Keratinocyte (primary cell): ENCODE measurements around the gene RING1. TPM values are rescaled to one million over a fixed set of nuclear protein-coding genes. Genes with fewer than 3 reads are reported as not detected.

Experiments
- DNase-seq: peaks from one replicate; pipeline ENCODE4 v3.0.0-alpha.2; 2011; ENCODE audit warnings: low read depth, missing footprints, low spot score
- FAIRE-seq: peaks from 2 replicates; lab custom pipeline; 2011; peaks lifted over from hg19 to GRCh38; lab: Jason Lieb, UNC
- H2AFZ ChIP-seq: 2 replicates; pipeline ENCODE4 v1.6.0; 2012; ENCODE audit warnings: low read length, control low read depth, inconsistent platforms; ENCODE audit not compliant: control insufficient read depth
- H3K27ac ChIP-seq: 2 replicates; pipeline ENCODE4 v1.5.1; 2011; ENCODE audit warnings: low read length; ENCODE audit not compliant: control insufficient read depth, insufficient read depth
- H3K27me3 ChIP-seq: 3 replicates; pipeline ENCODE4 v1.6.0; 2011; ENCODE audit warnings: low read length; ENCODE audit not compliant: control insufficient read depth, insufficient read depth; ENCODE audit errors: extremely low read depth
- H3K36me3 ChIP-seq, 2 experiments: 2 replicates in 1 of 2; 3 replicates in 1 of 2; pipeline ENCODE4 v1.5.1; 2011; ENCODE audit warnings: low read length in 2 of 2, mild to moderate bottlenecking in 1 of 2; ENCODE audit not compliant: control insufficient read depth in 2 of 2, insufficient read depth in 2 of 2; ENCODE audit errors: extremely low read depth in 1 of 2
- H3K4me1 ChIP-seq: 3 replicates; pipeline ENCODE4 v1.5.1; 2011; ENCODE audit warnings: low read length; ENCODE audit not compliant: control insufficient read depth, insufficient read depth; ENCODE audit errors: extremely low read depth
- H3K4me2 ChIP-seq: 3 replicates; pipeline ENCODE4 v1.6.0; 2011; ENCODE audit warnings: low read depth, low read length; ENCODE audit not compliant: control insufficient read depth, insufficient read depth; ENCODE audit errors: extremely low read depth
- H3K4me3 ChIP-seq, 3 experiments: fragments of 200-600 bp in 1 of 3; sonication (generic) in 1 of 3; 2 replicates in 2 of 3; 3 replicates in 1 of 3; pipeline ENCODE4 v1.5.1; 2011 to 2016; ENCODE audit warnings: low read length in 3 of 3, mild to moderate bottlenecking in 3 of 3, control low read depth in 2 of 3, inconsistent platforms in 1 of 3, low read depth in 1 of 3, mixed read lengths in 1 of 3, mixed run types in 1 of 3, moderate library complexity in 1 of 3; ENCODE audit not compliant: control insufficient read depth in 2 of 3, insufficient read depth in 2 of 3; ENCODE audit errors: extremely low read depth in 1 of 3
- H3K79me2 ChIP-seq: 2 replicates; pipeline ENCODE4 v1.6.0; 2012; ENCODE audit warnings: low read length; ENCODE audit not compliant: control insufficient read depth, insufficient read depth
- H3K9ac ChIP-seq: 3 replicates; pipeline ENCODE4 v1.6.0; 2011; ENCODE audit warnings: low read length; ENCODE audit not compliant: control insufficient read depth, insufficient read depth; ENCODE audit errors: extremely low read depth
- H3K9me1 ChIP-seq: 3 replicates; pipeline ENCODE4 v1.6.0; 2011; ENCODE audit warnings: low read length; ENCODE audit not compliant: control insufficient read depth, insufficient read depth; ENCODE audit errors: extremely low read depth
- H3K9me3 ChIP-seq: 2 replicates; pipeline ENCODE4 v1.5.1; 2012; ENCODE audit warnings: low read depth, low read length; ENCODE audit not compliant: control insufficient read depth
- H4K20me1 ChIP-seq: 3 replicates; pipeline ENCODE4 v1.6.0; 2011; ENCODE audit warnings: low read length; ENCODE audit not compliant: control insufficient read depth, insufficient read depth; ENCODE audit errors: extremely low read depth
- CTCF ChIP-seq, 3 experiments: IDR thresholded peaks in 1 of 3; conservative IDR thresholded peaks in 1 of 3; optimal IDR thresholded peaks in 1 of 3; 2 replicates in 2 of 3; 3 replicates in 1 of 3; pipeline versions ENCODE3 to v1.5.1; 2011; ENCODE audit warnings: low read length in 3 of 3, mild to moderate bottlenecking in 3 of 3, moderate library complexity in 2 of 3, control low read depth in 1 of 3, inconsistent platforms in 1 of 3; ENCODE audit not compliant: insufficient read depth in 2 of 3; ENCODE audit errors: extremely low read depth in 1 of 3
- EZH2 ChIP-seq: IDR thresholded peaks from one replicate; pipeline ENCODE4 v1.6.1; 2012; ENCODE audit warnings: inconsistent platforms, mild to moderate bottlenecking, low read length, moderate library complexity
- dilution Hi-C: fragments of 300-500 bp; cut with MboI; formaldehyde crosslinking; loops from one replicate; pipeline ENCODE4 v1.7.0; 2020; ENCODE audit warnings: low sequenced_read_pairs; ENCODE audit not compliant: extremely low pct_ligation_motif_present
- polyA plus RNA-seq, 5 experiments: library from polyadenylated mRNA; depleted of rRNA in 3 of 5; stranded (reverse) in 3 of 5; stranded (forward) in 1 of 5; unstranded in 1 of 5; fragments of >200 nt; gene quantifications; 1 replicate in 1 of 5; 2 replicates in 3 of 5; 3 replicates in 1 of 5; pipeline versions ENCODE4 v1.2.1 to v1.2.3, GENCODE V29; 2011 to 2012; ENCODE audit warnings: missing spikeins in 2 of 5, low read depth in 1 of 5, low replicate concordance in 1 of 5

The RING1 gene
- polyA plus RNA-seq, 1 donor (not counting 4 experiments of a cell fraction or from before 2014, with no cell fraction given) = 23.0 TPM

DNA sequence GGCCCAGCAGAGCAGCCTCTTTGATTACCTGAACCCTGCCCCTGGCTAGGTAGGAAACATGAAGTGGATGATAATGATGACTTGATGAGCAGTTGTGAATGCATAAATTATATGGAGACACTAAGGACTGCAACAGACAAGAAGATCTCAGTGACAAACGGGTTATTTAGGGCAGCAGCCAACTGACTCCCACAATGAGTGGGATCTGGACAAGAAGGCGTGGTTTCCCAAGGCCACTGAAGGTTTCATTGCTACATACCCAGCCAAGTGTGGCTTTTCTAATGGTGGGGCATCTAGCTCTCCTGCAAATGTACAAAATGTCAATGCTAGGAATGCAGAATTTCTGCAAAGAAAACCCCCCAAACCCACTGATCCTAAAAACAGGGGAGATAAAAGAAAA is 29.4 kb downstream of the RING1 start:
- FAIRE-seq (no peak), DNase-seq (no peak)
- no peak overlapping the region for H3K27ac ChIP-seq
- dilution Hi-C loops = no loop called here
- no peaks in the 10 kb centered on the region for H3K79me2 ChIP-seq
- peaks cover 7% of the 10 kb centered on the region for H3K27me3 ChIP-seq
- no peak for TF ChIP-seq EZH2
- no peak for TF ChIP-seq CTCF (optimal IDR thresholded peaks at IDR 0.05 in 1 of 3, IDR thresholded peaks at IDR 0.05 in 1 of 3, conservative IDR thresholded peaks at IDR 0.05 in 1 of 3; ENCODE audit: extremely low read depth in 1 of 3, insufficient read depth in 2 of 3, low read length in 3 of 3)
- no peak overlapping the region for H3K9ac ChIP-seq
- no peak overlapping the region for H2AFZ ChIP-seq
- no peaks in the 10 kb centered on the region for H3K9me1 ChIP-seq
- H3K4me2 ChIP-seq = no peak overlapping the region
- H3K36me3 ChIP-seq = no peaks in the 10 kb centered on the region
- no peaks in the 10 kb centered on the region for H3K9me3 ChIP-seq
- H3K4me1 ChIP-seq = no peaks in the 10 kb centered on the region
- H4K20me1 ChIP-seq = no peaks in the 10 kb centered on the region
- no peak overlapping the region for H3K4me3 ChIP-seq

DNA sequence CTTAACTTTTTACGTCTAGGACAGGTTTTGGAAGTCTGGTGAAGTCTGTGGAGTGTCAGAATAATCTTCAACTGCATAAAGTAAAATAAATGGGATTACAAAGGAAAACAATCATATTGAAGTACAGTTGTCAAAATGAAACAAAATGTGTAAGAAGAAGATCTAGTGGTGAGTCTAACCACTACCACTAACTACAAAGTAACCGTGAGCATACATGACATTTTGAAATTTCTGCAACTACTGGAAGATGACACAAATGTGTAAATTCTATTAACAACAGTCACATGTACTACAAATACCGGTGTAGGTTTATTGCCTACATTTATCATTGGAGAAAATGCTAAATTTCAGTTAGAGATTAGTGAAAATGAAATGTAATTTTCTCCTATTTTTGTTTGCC is 33.7 kb downstream of the RING1 start:
- H3K4me3 ChIP-seq = no peak overlapping the region
- no peaks in the 10 kb centered on the region for H3K4me1 ChIP-seq
- no peak overlapping the region for H3K9ac ChIP-seq
- H4K20me1 ChIP-seq = no peaks in the 10 kb centered on the region
- H3K4me2 ChIP-seq = no peak overlapping the region
- H3K79me2 ChIP-seq = no peaks in the 10 kb centered on the region
- TF ChIP-seq CTCF (optimal IDR thresholded peaks at IDR 0.05 in 1 of 3, IDR thresholded peaks at IDR 0.05 in 1 of 3, conservative IDR thresholded peaks at IDR 0.05 in 1 of 3; ENCODE audit: extremely low read depth in 1 of 3, insufficient read depth in 2 of 3, low read length in 3 of 3) (no peak), EZH2 (no peak)
- dilution Hi-C loops = no loop called here
- H2AFZ ChIP-seq = no peak overlapping the region
- H3K9me3 ChIP-seq = no peaks in the 10 kb centered on the region
- no peak for FAIRE-seq
- no peak overlapping the region for H3K27ac ChIP-seq
- H3K36me3 ChIP-seq = no peaks in the 10 kb centered on the region
- no peak for DNase-seq
- H3K27me3 ChIP-seq = peaks cover 3% of the 10 kb centered on the region
- H3K9me1 ChIP-seq = no peaks in the 10 kb centered on the region
